ENCODE measurements around the gene C16orf87. TPM values are rescaled to one million over a fixed set of nuclear protein-coding genes. Genes with fewer than 3 reads are reported as not detected.

Gene C16orf87
- polyA plus RNA-seq, 3 donors: 6.1 to 9.7 (median 7.6) TPM

DNA sequence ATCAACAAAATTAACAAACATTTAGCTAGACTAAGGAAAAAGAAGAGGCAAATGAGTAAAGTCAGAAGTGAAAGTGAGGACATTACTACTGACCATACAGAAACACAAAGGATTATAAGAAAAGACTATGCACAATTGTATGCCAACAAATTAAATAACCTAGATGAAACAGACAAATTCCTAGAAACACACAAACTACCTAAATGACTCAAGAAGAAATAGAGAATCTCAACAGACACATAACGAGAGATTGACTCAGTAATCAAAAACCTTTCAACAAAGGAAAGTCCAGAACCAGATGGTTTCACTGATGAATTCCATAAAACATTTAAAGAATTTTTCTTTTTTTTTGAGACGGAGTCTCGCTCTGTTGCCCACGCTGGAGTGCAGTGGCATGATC, 47.2 kb downstream of the C16orf87 start:
- no peaks in the 10 kb centered on the region for H3K27me3 ChIP-seq (ENCODE audit: control insufficient read depth in 2 of 2, insufficient read depth in 2 of 2, low read length in 2 of 2)
- H3K9me3 ChIP-seq (replicated peaks in 1 of 2; ENCODE audit: control insufficient read depth in 1 of 2, insufficient read depth in 1 of 2, low read length in 2 of 2): no peaks in the 10 kb centered on the region
- no peak overlapping the region for H3K27ac ChIP-seq (ENCODE audit: low read depth in 1 of 2, low read length in 2 of 2)
- no peak overlapping the region for H3K27ac Mint-ChIP-seq
- no peaks in the 10 kb centered on the region for H3K79me2 ChIP-seq (ENCODE audit: insufficient read depth, low read length)
- peaks cover 4 to 15% (median 6%) of the 10 kb centered on the region in 7 donors for H3K9me3 Mint-ChIP-seq
- peaks cover 13 to 18% of the 10 kb centered on the region in 2 donors for H3K4me1 ChIP-seq (ENCODE audit: control insufficient read depth in 1 of 2, insufficient read depth in 2 of 2, low read length in 2 of 2)
- H3K36me3 Mint-ChIP-seq: no peaks in the 10 kb centered on the region
- peaks cover 0 to 1% (median 1%) of the 10 kb centered on the region in 3 donors for H3K27me3 Mint-ChIP-seq (ENCODE audit: low read depth in 3 of 3)
- H3K4me1 Mint-ChIP-seq: peaks cover 21% of the 10 kb centered on the region
- TF ChIP-seq, protein P1, sequence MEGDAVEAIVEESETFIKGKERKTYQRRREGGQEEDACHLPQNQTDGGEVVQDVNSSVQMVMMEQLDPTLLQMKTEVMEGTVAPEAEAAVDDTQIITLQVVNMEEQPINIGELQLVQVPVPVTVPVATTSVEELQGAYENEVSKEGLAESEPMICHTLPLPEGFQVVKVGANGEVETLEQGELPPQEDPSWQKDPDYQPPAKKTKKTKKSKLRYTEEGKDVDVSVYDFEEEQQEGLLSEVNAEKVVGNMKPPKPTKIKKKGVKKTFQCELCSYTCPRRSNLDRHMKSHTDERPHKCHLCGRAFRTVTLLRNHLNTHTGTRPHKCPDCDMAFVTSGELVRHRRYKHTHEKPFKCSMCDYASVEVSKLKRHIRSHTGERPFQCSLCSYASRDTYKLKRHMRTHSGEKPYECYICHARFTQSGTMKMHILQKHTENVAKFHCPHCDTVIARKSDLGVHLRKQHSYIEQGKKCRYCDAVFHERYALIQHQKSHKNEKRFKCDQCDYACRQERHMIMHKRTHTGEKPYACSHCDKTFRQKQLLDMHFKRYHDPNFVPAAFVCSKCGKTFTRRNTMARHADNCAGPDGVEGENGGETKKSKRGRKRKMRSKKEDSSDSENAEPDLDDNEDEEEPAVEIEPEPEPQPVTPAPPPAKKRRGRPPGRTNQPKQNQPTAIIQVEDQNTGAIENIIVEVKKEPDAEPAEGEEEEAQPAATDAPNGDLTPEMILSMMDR (IDR thresholded peaks at IDR 0.05): no peak
- no peak overlapping the region for H3K4me3 ChIP-seq (replicated peaks in 1 of 3; ENCODE audit: low read depth in 2 of 3, low read length in 3 of 3)
- H2AFZ ChIP-seq (ENCODE audit: insufficient read depth, low read depth, low read length, poor library complexity, severe bottlenecking): no peak overlapping the region
- no peak overlapping the region for H3K4me3 Mint-ChIP-seq
- 100% methylated on average over 4 of the region's 4 CpGs for whole genome bisulfite sequencing (ENCODE audit: insufficient coverage)
- H4K20me1 ChIP-seq (ENCODE audit: insufficient read depth, low read length): no peaks in the 10 kb centered on the region
- no peak overlapping the region for H3K9ac ChIP-seq (ENCODE audit: insufficient read depth, low read length, poor library complexity, severe bottlenecking)
- DNase-seq: no peak
- intact Hi-C loops (cut with micrococcal nuclease): no loop called here
- no peaks in the 10 kb centered on the region for H3K36me3 ChIP-seq (replicated peaks in 1 of 2; ENCODE audit: control insufficient read depth in 1 of 2, insufficient read depth in 2 of 2, low read length in 2 of 2)
- H3K4me2 ChIP-seq (replicated peaks; ENCODE audit: extremely low read depth, low read length, poor library complexity, severe bottlenecking): no peak overlapping the region

DNA sequence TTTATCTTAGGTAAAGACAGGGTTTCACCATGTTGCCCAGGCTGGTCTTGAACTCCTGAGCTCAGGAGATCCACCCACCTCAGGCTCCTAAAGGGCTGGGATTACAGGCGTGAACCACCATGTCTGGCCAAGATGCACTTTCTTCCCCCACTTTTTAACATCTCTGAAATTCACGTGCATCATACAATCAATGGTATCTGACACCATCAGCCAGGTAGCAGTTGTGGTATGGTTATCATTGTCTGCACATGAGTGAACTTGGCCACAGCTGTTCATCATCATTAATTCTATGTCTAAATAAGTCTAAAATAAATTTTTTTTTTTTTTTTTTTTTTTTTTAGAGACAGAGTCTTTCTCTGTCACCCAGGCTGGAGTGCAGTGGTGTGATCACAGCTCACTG, 48.7 kb downstream of the C16orf87 start:
- Mint-ChIP-seq H3K4me1 (peaks cover 9% of the 10 kb centered on the region), H3K9me3 (peaks cover 8 to 29% (median 13%) of the 10 kb centered on the region in 7 donors), H3K36me3 (no peaks in the 10 kb centered on the region), H3K4me3 (no peak overlapping the region), H3K27me3 (ENCODE audit: low read depth in 3 of 3) (peaks cover 0 to 1% (median 1%) of the 10 kb centered on the region in 3 donors), H3K27ac (no peak overlapping the region)
- H3K27me3 ChIP-seq (ENCODE audit: control insufficient read depth in 2 of 2, insufficient read depth in 2 of 2, low read length in 2 of 2): no peaks in the 10 kb centered on the region
- peaks cover 3% of the 10 kb centered on the region in 2 donors for H3K4me1 ChIP-seq (ENCODE audit: control insufficient read depth in 1 of 2, insufficient read depth in 2 of 2, low read length in 2 of 2)
- TF ChIP-seq, protein P1 (IDR thresholded peaks at IDR 0.05): no peak
- peaks cover 0 to 11% of the 10 kb centered on the region in 2 donors for H3K9me3 ChIP-seq (replicated peaks in 1 of 2; ENCODE audit: control insufficient read depth in 1 of 2, insufficient read depth in 1 of 2, low read length in 2 of 2)
- no peak overlapping the region for H3K4me3 ChIP-seq (replicated peaks in 1 of 3; ENCODE audit: low read depth in 2 of 3, low read length in 3 of 3)
- intact Hi-C loops (cut with micrococcal nuclease): no loop called here
- H2AFZ ChIP-seq (ENCODE audit: insufficient read depth, low read depth, low read length, poor library complexity, severe bottlenecking): no peak overlapping the region
- 100% methylated on average over 1 of the region's 2 CpGs for WGBS (ENCODE audit: insufficient coverage)
- DNase-seq: no peak
- no peak overlapping the region for H3K27ac ChIP-seq (ENCODE audit: low read depth in 1 of 2, low read length in 2 of 2)
- H3K9ac ChIP-seq (ENCODE audit: insufficient read depth, low read length, poor library complexity, severe bottlenecking): no peak overlapping the region
- H3K4me2 ChIP-seq (replicated peaks; ENCODE audit: extremely low read depth, low read length, poor library complexity, severe bottlenecking): no peak overlapping the region
- H3K79me2 ChIP-seq (ENCODE audit: insufficient read depth, low read length): no peaks in the 10 kb centered on the region
- H3K36me3 ChIP-seq (replicated peaks in 1 of 2; ENCODE audit: control insufficient read depth in 1 of 2, insufficient read depth in 2 of 2, low read length in 2 of 2): no peaks in the 10 kb centered on the region
- no peaks in the 10 kb centered on the region for H4K20me1 ChIP-seq (ENCODE audit: insufficient read depth, low read length)
